Measurements from ENCODE around the gene MLPH. TPM values are rescaled to one million over a fixed set of nuclear protein-coding genes. Genes with fewer than 3 reads are reported as not detected.
"Not testable (repeated sequence)": the region's sequence is repeated elsewhere in the genome, so short reads cannot be mapped to it uniquely, and the experiment has no call there.

Gene MLPH
- total RNA-seq, 1 experiment from 2014 or later, result 27.1 TPM

DNA sequence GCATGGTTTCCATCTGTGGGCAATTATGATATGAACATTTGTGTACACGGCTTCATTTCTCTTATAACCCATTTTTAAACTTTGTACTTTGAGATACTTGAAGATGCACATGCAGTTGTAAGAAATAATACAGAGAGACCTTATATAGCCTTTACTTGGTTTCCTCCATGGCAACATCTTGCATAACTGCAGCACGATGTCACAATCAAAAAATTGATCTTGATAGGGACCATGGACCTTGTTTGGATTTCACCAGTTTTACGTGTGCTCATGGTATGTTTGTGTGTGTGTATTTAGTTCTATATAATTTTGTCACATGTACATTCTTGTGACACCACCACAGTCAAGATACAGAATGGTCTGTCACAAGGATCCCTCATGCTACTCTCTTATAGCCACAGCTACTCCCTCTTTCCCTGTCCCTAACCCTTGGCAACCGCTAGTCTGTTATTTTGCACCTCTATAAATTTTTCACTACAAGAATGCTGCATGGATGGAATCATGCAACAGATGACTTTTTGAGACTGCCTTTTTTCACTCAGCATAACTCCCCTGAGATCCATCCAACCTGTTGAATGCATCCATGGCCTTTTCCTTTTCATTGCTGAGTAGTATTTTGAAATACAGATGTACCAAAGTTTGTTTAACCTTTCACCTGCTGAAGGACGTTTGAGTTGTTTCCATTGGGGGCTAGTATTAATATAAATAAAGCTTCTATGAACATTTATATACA is 19.4 kb upstream of the MLPH start:
- Mint-ChIP-seq H3K36me3 (ENCODE audit: insufficient read depth, unreplicated experiment) (no peaks in the 10 kb centered on the region), H3K4me3 (ENCODE audit: unreplicated experiment) (no peak overlapping the region), H3K27ac (ENCODE audit: low read depth, unreplicated experiment) (peak overlapping the region; percentile 22), H3K9me3 (ENCODE audit: unreplicated experiment) (no peaks in the 10 kb centered on the region), H3K4me1 (ENCODE audit: insufficient read depth, unreplicated experiment) (peaks cover 23% of the 10 kb centered on the region), H3K27me3 (ENCODE audit: insufficient read depth, unreplicated experiment) (no peaks in the 10 kb centered on the region)
- ChIA-PET POLR2A (interaction anchor here (1.0 to 1.4 kb wide), 2 partner anchors 15 to 24 kb away, joined by 3 to 4 read pairs; no protein-coding TSS in a partner anchor), CTCF (interaction anchor here (0.7 to 1.2 kb wide), 3 partner anchors 8 to 58 kb away, joined by 3 read pairs; no protein-coding TSS in a partner anchor)
- DNase-seq (ENCODE audit: unreplicated experiment), result no peak
- TF ChIP-seq, protein P1, sequence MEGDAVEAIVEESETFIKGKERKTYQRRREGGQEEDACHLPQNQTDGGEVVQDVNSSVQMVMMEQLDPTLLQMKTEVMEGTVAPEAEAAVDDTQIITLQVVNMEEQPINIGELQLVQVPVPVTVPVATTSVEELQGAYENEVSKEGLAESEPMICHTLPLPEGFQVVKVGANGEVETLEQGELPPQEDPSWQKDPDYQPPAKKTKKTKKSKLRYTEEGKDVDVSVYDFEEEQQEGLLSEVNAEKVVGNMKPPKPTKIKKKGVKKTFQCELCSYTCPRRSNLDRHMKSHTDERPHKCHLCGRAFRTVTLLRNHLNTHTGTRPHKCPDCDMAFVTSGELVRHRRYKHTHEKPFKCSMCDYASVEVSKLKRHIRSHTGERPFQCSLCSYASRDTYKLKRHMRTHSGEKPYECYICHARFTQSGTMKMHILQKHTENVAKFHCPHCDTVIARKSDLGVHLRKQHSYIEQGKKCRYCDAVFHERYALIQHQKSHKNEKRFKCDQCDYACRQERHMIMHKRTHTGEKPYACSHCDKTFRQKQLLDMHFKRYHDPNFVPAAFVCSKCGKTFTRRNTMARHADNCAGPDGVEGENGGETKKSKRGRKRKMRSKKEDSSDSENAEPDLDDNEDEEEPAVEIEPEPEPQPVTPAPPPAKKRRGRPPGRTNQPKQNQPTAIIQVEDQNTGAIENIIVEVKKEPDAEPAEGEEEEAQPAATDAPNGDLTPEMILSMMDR (IDR thresholded peaks at IDR 0.05; ENCODE audit: unreplicated experiment), result no peak
- intact Hi-C loops (cut with micrococcal nuclease), result no loop called here
- BruUV-seq (replicated peaks), result no TSS peak

DNA sequence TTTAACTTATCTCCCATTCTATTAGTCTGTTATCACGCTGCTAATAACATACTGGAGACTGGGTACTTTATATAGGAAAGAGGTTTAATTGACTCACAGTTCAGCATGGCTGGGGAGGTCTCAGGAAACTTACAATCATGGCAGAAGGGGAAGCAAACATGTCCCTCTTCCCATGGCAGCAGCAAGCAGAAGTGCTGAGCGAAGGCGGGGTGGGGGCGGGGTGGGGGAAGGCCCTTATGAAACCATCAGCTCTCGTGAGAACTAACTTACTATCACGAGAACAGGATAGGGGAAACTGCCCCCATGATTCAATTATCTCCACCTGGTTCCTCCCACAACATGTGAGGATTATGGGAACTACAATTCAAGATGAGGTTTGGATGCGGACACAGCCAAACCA is 17.6 kb upstream of the MLPH start:
- intact Hi-C loops (cut with micrococcal nuclease); DNase-seq (ENCODE audit: unreplicated experiment); H3K9me3 Mint-ChIP-seq (ENCODE audit: unreplicated experiment); H3K36me3 Mint-ChIP-seq (ENCODE audit: insufficient read depth, unreplicated experiment); POLR2A ChIA-PET; BruUV-seq (replicated peaks); H3K27me3 Mint-ChIP-seq (ENCODE audit: insufficient read depth, unreplicated experiment); H3K27ac Mint-ChIP-seq (ENCODE audit: low read depth, unreplicated experiment); H3K4me3 Mint-ChIP-seq (ENCODE audit: unreplicated experiment): not testable (repeated sequence)
- CTCF ChIA-PET, result interaction anchor here (0.5 to 1.9 kb wide), 4 partner anchors 43 to 1318 kb away, joined by 3 to 6 read pairs (median 4); no protein-coding TSS in a partner anchor
- H3K4me1 Mint-ChIP-seq (ENCODE audit: insufficient read depth, unreplicated experiment), result peaks cover 23% of the 10 kb centered on the region

DNA sequence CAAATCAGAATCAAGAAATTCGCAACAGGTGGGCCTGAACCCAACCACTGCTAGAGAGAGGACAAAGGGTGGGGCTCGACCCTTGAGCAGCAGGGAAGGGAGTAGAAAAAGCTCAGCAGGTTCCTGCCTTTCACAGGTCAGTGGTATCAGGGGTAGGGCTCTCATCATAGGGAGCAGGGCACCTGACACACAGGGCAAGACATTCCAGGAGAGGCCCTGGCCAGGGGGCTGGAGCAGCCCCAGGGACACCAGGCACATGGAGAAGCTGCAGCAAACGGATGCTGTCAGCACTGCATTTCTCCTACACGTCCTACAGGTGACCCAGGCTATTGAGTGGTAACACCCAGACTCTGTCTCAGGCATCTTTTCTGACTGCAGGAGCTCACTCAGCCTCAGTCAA is 17.2 kb upstream of the MLPH start:
- intact Hi-C loops (cut with micrococcal nuclease), result no loop called here
- no peaks in the 10 kb centered on the region for H3K9me3 Mint-ChIP-seq (ENCODE audit: unreplicated experiment)
- H3K4me3 Mint-ChIP-seq (ENCODE audit: unreplicated experiment), result no peak overlapping the region
- POLR2A ChIA-PET, result interaction anchor here (0.8 to 1.6 kb wide), 2 partner anchors 19 to 384 kb away, joined by 3 to 4 read pairs; partner anchors contain the start of gene COPS8
- CTCF ChIA-PET, result interaction anchor here (0.5 to 1.9 kb wide), 6 partner anchors 43 to 1318 kb away, joined by 3 to 7 read pairs (median 4); no protein-coding TSS in a partner anchor
- peaks cover 22% of the 10 kb centered on the region for H3K4me1 Mint-ChIP-seq (ENCODE audit: insufficient read depth, unreplicated experiment)
- H3K27ac Mint-ChIP-seq (ENCODE audit: low read depth, unreplicated experiment), result no peak overlapping the region
- H3K27me3 Mint-ChIP-seq (ENCODE audit: insufficient read depth, unreplicated experiment), result no peaks in the 10 kb centered on the region
- TF ChIP-seq, protein P1 (IDR thresholded peaks at IDR 0.05; ENCODE audit: unreplicated experiment), result no peak
- BruUV-seq (replicated peaks), result no TSS peak
- no peaks in the 10 kb centered on the region for H3K36me3 Mint-ChIP-seq (ENCODE audit: insufficient read depth, unreplicated experiment)
- DNase-seq (ENCODE audit: unreplicated experiment), result no peak

DNA sequence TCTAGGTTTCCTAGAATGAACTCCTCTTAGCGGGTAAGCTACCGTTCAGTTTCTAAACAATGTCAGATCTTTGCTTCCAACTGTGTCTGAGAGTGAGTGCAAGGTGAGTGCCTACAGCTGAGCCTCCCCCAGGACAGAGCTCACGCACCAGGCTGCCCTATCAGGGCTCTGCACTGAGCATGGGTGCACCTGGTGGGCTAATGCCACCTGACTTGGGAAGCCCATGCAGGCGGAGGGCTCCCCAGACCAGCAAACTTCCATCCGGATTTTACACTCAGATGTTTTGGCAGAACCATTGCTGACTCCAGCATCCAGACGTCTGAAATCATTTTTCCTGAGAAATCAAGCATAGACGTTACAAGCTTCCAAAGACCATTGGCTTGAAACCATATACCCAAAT is 16.1 kb upstream of the MLPH start:
- ChIA-PET POLR2A (interaction anchor here (0.8 to 1.6 kb wide), 2 partner anchors 20 to 385 kb away, joined by 3 to 4 read pairs; partner anchors contain the start of gene COPS8), CTCF (interaction anchor here (0.6 to 1.9 kb wide), 8 partner anchors 12 to 349 kb away, joined by 3 to 7 read pairs (median 4); no protein-coding TSS in a partner anchor)
- Mint-ChIP-seq H3K4me1 (ENCODE audit: insufficient read depth, unreplicated experiment) (peaks cover 14% of the 10 kb centered on the region), H3K9me3 (ENCODE audit: unreplicated experiment) (no peaks in the 10 kb centered on the region), H3K27me3 (ENCODE audit: insufficient read depth, unreplicated experiment) (no peaks in the 10 kb centered on the region), H3K4me3 (ENCODE audit: unreplicated experiment) (no peak overlapping the region), H3K27ac (ENCODE audit: low read depth, unreplicated experiment) (no peak overlapping the region), H3K36me3 (ENCODE audit: insufficient read depth, unreplicated experiment) (no peaks in the 10 kb centered on the region)
- no TSS peak for BruUV-seq (replicated peaks)
- intact Hi-C loops (cut with micrococcal nuclease), result loop anchor here (1.0 kb wide), 1 partner anchor 101 kb away; no protein-coding TSS in a partner anchor
- DNase-seq (ENCODE audit: unreplicated experiment), result no peak
- TF ChIP-seq, protein P1 (IDR thresholded peaks at IDR 0.05; ENCODE audit: unreplicated experiment), result no peak
